Activated T-helper 17 cell treated with anti-CD3 and anti-CD28 coated beads, Interleukin-2, amount 50 U/mL, for 72 hours (primary cell): ENCODE results near the gene SREBF2. TPM values are rescaled to one million over a fixed set of nuclear protein-coding genes. Genes with fewer than 3 reads are reported as not detected.

ENCODE experiments used
- ATAC-seq: fragments of 150-1000 bp; cut with Tn5 transposase; replicated peaks from 2 replicates; pipeline ENCODE4 v1.10.0; 2021; ENCODE audit warnings: mild to moderate bottlenecking, moderate library complexity
- H3K27ac Mint-ChIP-seq: one replicate; pipeline ENCODE4 v1.8.0; 2022; ENCODE audit warnings: mixed read lengths
- H3K27me3 Mint-ChIP-seq: one replicate; pipeline ENCODE4 v1.8.0; 2022; ENCODE audit warnings: mixed read lengths
- H3K36me3 Mint-ChIP-seq: one replicate; pipeline ENCODE4 v1.8.0; 2022; ENCODE audit warnings: low read depth, mild to moderate bottlenecking, mixed read lengths
- H3K4me1 Mint-ChIP-seq: one replicate; pipeline ENCODE4 v1.8.0; 2022; ENCODE audit warnings: mixed read lengths
- H3K4me3 Mint-ChIP-seq: one replicate; pipeline ENCODE4 v1.8.0; 2022; ENCODE audit warnings: mild to moderate bottlenecking, mixed read lengths
- H3K9me3 Mint-ChIP-seq: one replicate; pipeline ENCODE4 v1.8.0; 2022; ENCODE audit warnings: mixed read lengths
- total RNA-seq, 2 donors: library from RNA; stranded (reverse); gene quantifications; one replicate each; pipeline ENCODE4 v1.2.3, GENCODE V29; 2022

SREBF2 gene
- total RNA-seq, 2 donors from 2014 or later: 126 to 162 TPM

DNA sequence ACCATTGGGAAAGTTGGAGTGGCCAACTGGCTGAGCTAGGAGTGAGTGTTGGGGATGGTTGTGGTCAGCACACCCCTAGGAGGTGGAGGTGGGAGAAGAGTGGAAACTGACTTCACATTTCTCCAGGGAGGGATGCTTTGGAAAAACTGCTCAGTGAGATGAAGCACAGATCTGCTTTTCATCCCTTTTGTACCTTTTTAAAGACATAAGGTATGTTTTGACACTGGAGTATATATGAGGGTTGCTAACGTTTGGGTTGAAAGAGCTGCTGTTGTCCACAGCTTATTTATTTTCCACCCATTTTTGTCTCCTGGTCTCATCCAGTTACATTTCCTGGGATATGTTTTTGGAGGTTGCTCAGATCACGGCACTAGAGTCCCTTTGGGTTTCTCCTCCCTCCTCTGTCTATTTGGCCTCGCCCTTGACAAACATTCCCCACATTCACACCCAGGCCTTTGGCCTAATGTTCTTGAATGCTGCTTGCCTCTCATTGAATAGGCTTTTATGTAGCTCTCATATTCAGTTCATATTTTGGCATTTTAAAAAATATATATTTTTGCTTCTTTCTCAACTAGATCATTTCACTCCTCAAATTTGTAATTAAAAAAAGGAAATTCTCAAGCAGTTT, 8.3 kb downstream of the SREBF2 start:
- no peak for ATAC-seq
- Mint-ChIP-seq H3K36me3 (peaks cover 94% of the 10 kb centered on the region), H3K27me3 (no peaks in the 10 kb centered on the region)

GRCh38 chr22:41842996-41843970, 10.4 kb downstream of the SREBF2 start:
- H3K27me3 Mint-ChIP-seq: no peaks in the 10 kb centered on the region
- peak; percentile 91 for ATAC-seq
- H3K27ac Mint-ChIP-seq: peak overlapping the region; percentile 91
- H3K36me3 Mint-ChIP-seq: peaks cover 86% of the 10 kb centered on the region
- no peaks in the 10 kb centered on the region for H3K9me3 Mint-ChIP-seq
- peak overlapping the region; percentile 71 for H3K4me3 Mint-ChIP-seq
- H3K4me1 Mint-ChIP-seq: peaks cover 53% of the 10 kb centered on the region

More for the DNA sequence above, 8.3 kb downstream of the SREBF2 start:
- Mint-ChIP-seq H3K4me3 (peak overlapping the region; percentile 39), H3K27ac (peak overlapping the region; percentile 74), H3K9me3 (no peaks in the 10 kb centered on the region), H3K4me1 (peaks cover 57% of the 10 kb centered on the region)

DNA sequence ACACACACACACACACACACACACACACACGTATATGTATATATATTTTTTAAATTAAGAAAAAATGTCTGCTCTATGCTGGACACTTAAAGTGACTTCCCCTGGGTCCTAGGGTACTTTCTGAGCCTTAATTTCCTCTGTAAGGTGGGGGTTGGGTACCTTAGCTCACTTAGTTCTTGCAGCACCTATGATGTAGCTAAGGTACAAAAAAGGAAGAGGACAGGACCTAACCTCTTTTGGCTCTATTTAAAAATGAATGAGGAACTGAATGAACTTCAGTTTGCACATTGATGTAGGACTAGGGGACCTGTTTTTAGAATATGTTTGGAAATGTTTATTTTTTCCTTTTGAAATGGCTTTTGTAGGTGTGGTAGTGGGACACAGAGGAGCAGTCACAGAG, 11.1 kb downstream of the SREBF2 start:
- H3K27ac Mint-ChIP-seq: peak overlapping the region; percentile 91
- H3K27me3 Mint-ChIP-seq: no peaks in the 10 kb centered on the region
- ATAC-seq: no peak
- peak overlapping the region; percentile 38 for H3K4me3 Mint-ChIP-seq
- H3K36me3 Mint-ChIP-seq: peaks cover 83% of the 10 kb centered on the region
- no peaks in the 10 kb centered on the region for H3K9me3 Mint-ChIP-seq
- peaks cover 50% of the 10 kb centered on the region for H3K4me1 Mint-ChIP-seq

DNA sequence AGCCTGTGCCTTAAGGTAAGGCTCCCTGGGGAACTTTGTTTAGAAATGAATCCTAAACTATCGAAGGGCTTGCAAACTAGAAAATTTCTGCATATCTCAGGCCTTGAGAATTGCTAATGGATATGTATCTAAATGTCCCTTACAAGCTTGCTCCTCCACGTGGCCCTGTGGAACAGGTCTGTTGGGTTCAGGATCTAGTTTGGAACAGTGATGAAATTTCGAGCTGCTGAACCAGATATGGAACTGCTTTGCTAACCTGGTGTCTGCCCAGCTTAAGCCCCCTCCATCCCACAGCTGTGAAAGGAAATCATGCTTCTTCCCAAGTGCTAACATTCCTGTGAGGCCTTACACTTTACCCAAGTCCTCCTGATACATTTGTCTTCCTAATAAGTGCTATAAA, 11.6 kb downstream of the SREBF2 start:
- Mint-ChIP-seq H3K9me3 (no peaks in the 10 kb centered on the region), H3K27ac (peak overlapping the region; percentile 91), H3K36me3 (peaks cover 83% of the 10 kb centered on the region), H3K27me3 (no peaks in the 10 kb centered on the region), H3K4me1 (peaks cover 46% of the 10 kb centered on the region), H3K4me3 (peak overlapping the region; percentile 38)
- no peak for ATAC-seq

DNA sequence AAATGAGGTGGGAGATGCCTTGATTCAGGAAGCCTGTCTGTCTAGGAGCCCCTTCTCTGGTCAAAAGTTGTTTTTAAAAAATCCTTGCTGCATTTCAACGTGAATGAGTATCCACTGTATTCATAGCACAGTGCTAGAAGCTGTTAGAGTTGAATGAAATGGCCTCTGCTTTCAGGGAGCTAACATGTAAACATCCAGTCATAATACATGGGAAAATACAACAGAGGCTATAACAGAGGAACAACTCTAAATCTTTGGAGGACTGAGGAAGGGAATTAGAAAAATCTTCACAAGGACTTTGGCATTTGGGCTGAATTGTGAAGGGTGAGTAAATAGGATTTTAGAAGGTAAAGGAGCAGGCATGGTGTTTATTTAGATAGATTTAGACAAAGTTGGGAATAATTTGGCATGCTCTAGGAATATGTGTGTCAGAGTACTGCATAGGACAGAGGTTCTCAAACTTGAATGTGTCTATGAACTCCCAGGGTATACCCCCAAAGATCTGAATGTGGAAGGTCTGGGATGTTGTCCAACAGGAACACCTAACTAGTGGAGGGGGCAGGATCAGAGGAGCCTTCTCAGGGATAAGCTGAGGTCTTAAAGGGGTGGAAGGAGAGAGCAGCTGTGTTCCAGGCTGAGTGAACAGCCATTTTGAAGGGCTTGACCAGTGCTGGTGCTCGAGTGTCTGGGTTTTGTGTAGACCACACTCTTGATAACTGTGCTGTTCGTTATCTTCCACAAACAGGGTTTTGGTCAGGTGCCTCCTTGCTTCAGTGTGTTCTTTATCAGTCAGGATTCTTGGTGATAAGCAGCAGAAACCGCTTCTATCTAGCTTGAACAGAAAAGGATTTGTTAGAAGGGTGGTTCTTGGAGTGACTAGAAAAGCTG, 12.7 kb downstream of the SREBF2 start:
- peaks cover 40% of the 10 kb centered on the region for H3K4me1 Mint-ChIP-seq
- no peaks in the 10 kb centered on the region for H3K9me3 Mint-ChIP-seq
- ATAC-seq: no peak
- no peaks in the 10 kb centered on the region for H3K27me3 Mint-ChIP-seq
- H3K4me3 Mint-ChIP-seq: peak overlapping the region; percentile 8
- peaks cover 78% of the 10 kb centered on the region for H3K36me3 Mint-ChIP-seq
- H3K27ac Mint-ChIP-seq: peak overlapping the region; percentile 92

GRCh38 chr22:41846268-41846987, 13.5 kb downstream of the SREBF2 start:
- Mint-ChIP-seq H3K9me3 (no peaks in the 10 kb centered on the region), H3K36me3 (peaks cover 70% of the 10 kb centered on the region), H3K4me3 (peak overlapping the region; percentile 8), H3K4me1 (peaks cover 37% of the 10 kb centered on the region), H3K27me3 (no peaks in the 10 kb centered on the region), H3K27ac (peak overlapping the region; percentile 92)
- no peak for ATAC-seq

GRCh38 chr22:41847300-41847699, 14.4 kb downstream of the SREBF2 start:
- peaks cover 34% of the 10 kb centered on the region for H3K4me1 Mint-ChIP-seq
- H3K27me3 Mint-ChIP-seq: no peaks in the 10 kb centered on the region
- no peak for ATAC-seq
- H3K9me3 Mint-ChIP-seq: no peaks in the 10 kb centered on the region
- H3K4me3 Mint-ChIP-seq: peak overlapping the region; percentile 8
- H3K27ac Mint-ChIP-seq: peak overlapping the region; percentile 92
- H3K36me3 Mint-ChIP-seq: peaks cover 64% of the 10 kb centered on the region

GRCh38 chr22:41848468-41848867, 15.6 kb downstream of the SREBF2 start:
- ATAC-seq: no peak

GRCh38 chr22:41856469-41856868, 23.6 kb downstream of the SREBF2 start:
- no peaks in the 10 kb centered on the region for H3K27me3 Mint-ChIP-seq
- H3K4me1 Mint-ChIP-seq: peaks cover 46% of the 10 kb centered on the region
- H3K36me3 Mint-ChIP-seq: peaks cover 72% of the 10 kb centered on the region
- peak overlapping the region; percentile 78 for H3K4me3 Mint-ChIP-seq
- no peaks in the 10 kb centered on the region for H3K9me3 Mint-ChIP-seq
- H3K27ac Mint-ChIP-seq: peak overlapping the region; percentile 98
- ATAC-seq: no peak

More at GRCh38 chr22:41848468-41848867, 15.6 kb downstream of the SREBF2 start:
- Mint-ChIP-seq H3K4me3 (no peak overlapping the region), H3K27ac (no peak overlapping the region), H3K9me3 (no peaks in the 10 kb centered on the region), H3K4me1 (peaks cover 25% of the 10 kb centered on the region), H3K36me3 (peaks cover 64% of the 10 kb centered on the region), H3K27me3 (no peaks in the 10 kb centered on the region)

DNA sequence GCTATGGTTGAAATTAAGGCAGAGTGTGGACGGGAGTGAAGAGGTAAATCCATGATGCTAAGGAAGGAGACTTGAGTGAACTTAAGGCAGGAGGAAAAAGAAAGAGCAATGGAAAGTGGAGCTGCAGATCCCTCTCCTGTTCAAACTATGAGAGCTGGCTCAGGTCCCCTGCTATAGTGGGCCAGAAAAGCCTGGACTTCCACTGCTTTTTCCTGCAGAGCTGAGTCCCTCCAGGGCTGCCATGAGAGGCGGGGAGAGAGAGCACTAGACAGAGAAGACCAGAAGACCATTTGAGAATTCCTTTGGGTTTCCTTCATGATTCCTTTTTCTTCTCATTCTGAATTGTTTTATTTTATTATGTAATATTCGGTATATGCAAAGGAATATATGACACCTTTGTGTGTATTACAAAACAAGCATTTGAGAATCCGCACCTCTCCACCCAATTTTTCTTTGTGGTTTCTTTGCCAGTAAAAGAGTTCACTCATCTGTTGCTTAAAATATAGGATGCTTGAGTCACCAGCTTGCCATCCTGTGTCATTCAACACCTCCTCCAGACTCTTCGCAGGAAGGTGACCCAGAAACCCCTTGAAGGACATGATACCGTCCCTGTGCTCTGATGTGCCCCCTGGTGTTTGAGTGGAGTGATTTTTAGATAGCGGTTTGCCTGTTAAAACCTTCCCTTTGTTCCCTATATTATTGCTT, 24.4 kb downstream of the SREBF2 start:
- Mint-ChIP-seq H3K4me3 (peak overlapping the region; percentile 78), H3K27me3 (no peaks in the 10 kb centered on the region), H3K9me3 (no peaks in the 10 kb centered on the region), H3K4me1 (peaks cover 46% of the 10 kb centered on the region), H3K36me3 (peaks cover 69% of the 10 kb centered on the region), H3K27ac (peak overlapping the region; percentile 98)
- ATAC-seq: peak; percentile 71

- peaks cover 50% of the 10 kb centered on the region for H3K4me1 Mint-ChIP-seq
- H3K9me3 Mint-ChIP-seq: no peaks in the 10 kb centered on the region
- H3K36me3 Mint-ChIP-seq: peaks cover 66% of the 10 kb centered on the region
- H3K27ac Mint-ChIP-seq: peak overlapping the region; percentile 98
- ATAC-seq: no peak
- peak overlapping the region; percentile 78 for H3K4me3 Mint-ChIP-seq
- no peaks in the 10 kb centered on the region for H3K27me3 Mint-ChIP-seq
Observed at GRCh38 chr22:41857860-41858199, 24.9 kb downstream of the SREBF2 start.

GRCh38 chr22:41862160-41862529, 29.2 kb downstream of the SREBF2 start:
- Mint-ChIP-seq H3K36me3 (peaks cover 67% of the 10 kb centered on the region), H3K4me1 (peaks cover 50% of the 10 kb centered on the region), H3K9me3 (no peaks in the 10 kb centered on the region), H3K4me3 (peak overlapping the region; percentile 86), H3K27ac (peak overlapping the region; percentile 100), H3K27me3 (no peaks in the 10 kb centered on the region)
- ATAC-seq: peak; percentile 62

GRCh38 chr22:41862530-41863266, 29.8 kb downstream of the SREBF2 start:
- Mint-ChIP-seq H3K36me3 (peaks cover 67% of the 10 kb centered on the region), H3K4me3 (peak overlapping the region; percentile 86), H3K4me1 (peaks cover 46% of the 10 kb centered on the region), H3K27me3 (no peaks in the 10 kb centered on the region), H3K27ac (peak overlapping the region; percentile 100), H3K9me3 (no peaks in the 10 kb centered on the region)
- ATAC-seq: peak; percentile 77
